NB4 (cell line): ENCODE measurements around the gene ELAPOR1.

Experiments used
- DNase-seq: peaks from one replicate; pipeline ENCODE4 v3.0.0; 2010; ENCODE audit warnings: low read depth
- H3K4me3 ChIP-seq: one replicate; pipeline ENCODE4 v1.5.1; 2011; ENCODE audit warnings: mild to moderate bottlenecking, low read depth, low read length, moderate library complexity
- MYC ChIP-seq: IDR thresholded peaks from 2 replicates; pipeline ENCODE4 v1.6.1; 2011; ENCODE audit warnings: low read depth, low read length
- POLR2A ChIP-seq: IDR thresholded peaks from 2 replicates; pipeline ENCODE4 v1.6.1; 2011; ENCODE audit warnings: mild to moderate bottlenecking; ENCODE audit not compliant: insufficient read length; ENCODE audit errors: extremely low read depth
- TF ChIP-seq, protein P1 (sequence below): IDR thresholded peaks from 2 replicates; pipeline ENCODE4 v1.6.1; 2011; ENCODE audit warnings: low read depth, low read length
- TF ChIP-seq, protein P2 (sequence below): IDR thresholded peaks from one replicate; pipeline ENCODE4 v1.5.1; 2012; ENCODE audit warnings: low read depth, low read length

Gene ELAPOR1

DNA sequence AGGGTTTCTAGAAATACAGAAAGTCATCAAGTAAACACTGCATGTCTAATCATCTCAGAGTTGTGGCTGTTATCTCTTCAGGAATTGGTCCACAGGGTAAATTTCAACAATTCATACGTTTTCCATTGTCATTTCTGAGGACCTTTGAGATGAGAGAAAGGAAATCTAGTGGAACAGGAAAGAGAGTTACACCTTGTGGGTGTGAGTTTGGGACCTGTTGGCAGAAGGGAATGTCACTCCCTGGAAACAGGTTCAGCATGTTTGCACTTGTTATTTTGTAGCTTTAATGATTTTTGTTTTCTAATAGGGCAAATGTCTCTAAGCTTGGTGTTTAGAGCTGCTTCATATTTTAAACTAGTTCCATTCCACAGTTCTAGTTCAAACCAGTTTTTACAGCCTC is 17.8 kb upstream of the ELAPOR1 start:
- no peak for TF ChIP-seq MYC
- no peak for TF ChIP-seq POLR2A
- TF ChIP-seq, protein P1, sequence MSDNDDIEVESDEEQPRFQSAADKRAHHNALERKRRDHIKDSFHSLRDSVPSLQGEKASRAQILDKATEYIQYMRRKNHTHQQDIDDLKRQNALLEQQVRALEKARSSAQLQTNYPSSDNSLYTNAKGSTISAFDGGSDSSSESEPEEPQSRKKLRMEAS: no peak
- TF ChIP-seq, protein P2, sequence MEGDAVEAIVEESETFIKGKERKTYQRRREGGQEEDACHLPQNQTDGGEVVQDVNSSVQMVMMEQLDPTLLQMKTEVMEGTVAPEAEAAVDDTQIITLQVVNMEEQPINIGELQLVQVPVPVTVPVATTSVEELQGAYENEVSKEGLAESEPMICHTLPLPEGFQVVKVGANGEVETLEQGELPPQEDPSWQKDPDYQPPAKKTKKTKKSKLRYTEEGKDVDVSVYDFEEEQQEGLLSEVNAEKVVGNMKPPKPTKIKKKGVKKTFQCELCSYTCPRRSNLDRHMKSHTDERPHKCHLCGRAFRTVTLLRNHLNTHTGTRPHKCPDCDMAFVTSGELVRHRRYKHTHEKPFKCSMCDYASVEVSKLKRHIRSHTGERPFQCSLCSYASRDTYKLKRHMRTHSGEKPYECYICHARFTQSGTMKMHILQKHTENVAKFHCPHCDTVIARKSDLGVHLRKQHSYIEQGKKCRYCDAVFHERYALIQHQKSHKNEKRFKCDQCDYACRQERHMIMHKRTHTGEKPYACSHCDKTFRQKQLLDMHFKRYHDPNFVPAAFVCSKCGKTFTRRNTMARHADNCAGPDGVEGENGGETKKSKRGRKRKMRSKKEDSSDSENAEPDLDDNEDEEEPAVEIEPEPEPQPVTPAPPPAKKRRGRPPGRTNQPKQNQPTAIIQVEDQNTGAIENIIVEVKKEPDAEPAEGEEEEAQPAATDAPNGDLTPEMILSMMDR: no peak
- no peak overlapping the region for H3K4me3 ChIP-seq
- DNase-seq: no peak

DNA sequence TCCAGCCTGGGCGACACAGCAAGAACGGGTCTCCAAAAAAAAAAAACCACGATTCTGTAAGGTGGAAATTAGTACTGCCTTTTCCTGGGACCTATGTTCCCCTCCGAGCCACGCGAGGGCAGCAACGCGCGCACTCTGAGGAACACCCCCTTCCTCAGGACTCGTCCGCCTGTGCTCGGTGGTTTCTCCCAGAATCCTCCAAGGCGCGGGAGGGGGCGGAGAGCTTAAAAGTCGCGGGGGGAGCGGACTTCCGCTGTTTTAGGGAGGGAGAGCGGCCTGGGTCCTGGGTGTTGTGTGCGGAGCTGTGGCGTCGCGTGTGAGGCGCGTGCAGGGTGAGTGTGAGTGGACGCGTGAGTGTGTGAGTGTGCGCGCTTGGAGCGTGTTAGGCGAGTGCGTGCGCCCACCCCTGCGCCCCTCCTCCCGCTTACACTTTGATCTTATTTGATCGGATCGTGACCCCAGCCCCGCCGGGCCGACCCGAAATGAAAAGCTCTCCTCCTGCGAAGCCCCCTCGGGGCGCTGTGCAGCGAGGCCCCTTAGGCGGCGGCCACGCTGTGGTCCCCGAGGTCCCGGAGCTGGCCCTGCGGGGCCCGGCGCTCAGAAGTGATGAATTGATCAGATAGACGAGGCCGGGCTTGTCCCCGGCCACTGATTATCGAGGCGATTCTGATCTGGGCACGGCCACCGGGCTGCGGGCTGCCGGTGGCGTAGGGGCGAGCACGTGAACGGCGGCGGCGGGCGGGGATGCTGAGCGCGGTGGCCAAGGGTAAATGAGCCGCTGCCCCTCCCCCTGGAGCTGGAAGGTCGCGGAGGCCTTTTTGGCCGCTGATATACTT is 13.8 kb upstream of the ELAPOR1 start:
- TF ChIP-seq, protein P1: peak; percentile 88
- TF ChIP-seq, protein P2: peak; percentile 83
- TF ChIP-seq POLR2A: peak; percentile 99
- TF ChIP-seq MYC: peak; percentile 95
- H3K4me3 ChIP-seq: peak overlapping the region; percentile 88
- DNase-seq: peak; percentile 98

DNA sequence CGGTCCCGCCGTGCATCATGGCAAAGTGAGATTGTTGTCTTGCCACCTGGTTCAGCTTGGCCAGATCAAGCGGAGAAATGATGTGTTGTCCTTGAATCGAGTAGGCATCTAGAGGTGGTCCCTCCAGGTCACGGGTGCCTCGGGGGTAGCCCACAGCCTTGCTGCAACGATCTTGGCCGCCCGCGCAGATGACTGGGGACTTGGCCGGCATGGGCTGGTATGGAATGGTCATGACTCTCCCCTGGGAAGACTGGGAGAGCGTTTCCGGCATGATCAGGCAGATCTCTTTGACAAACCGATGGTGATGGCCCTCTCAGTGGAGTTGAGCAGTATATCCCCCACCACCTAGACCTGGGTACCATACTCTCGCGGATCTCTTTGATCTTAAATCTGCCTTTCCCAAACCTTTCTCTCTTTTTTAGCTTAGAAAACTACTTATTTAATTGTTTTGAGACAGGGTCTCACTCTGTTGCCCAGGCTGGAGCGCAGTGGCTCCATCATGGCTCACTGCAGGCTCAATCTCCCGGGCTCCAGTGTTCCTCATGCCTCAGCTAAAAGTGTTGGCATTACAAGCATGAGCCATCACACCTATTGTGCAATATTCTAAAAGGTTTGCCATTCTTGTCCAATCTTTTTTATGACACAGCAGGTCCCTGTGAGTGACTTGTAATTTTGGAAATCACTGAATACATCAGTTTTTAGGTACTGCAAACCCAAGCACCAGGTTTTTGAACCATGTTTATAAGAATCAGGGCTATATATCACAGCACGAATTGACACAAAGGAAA is 9.4 kb upstream of the ELAPOR1 start:
- no peak overlapping the region for H3K4me3 ChIP-seq
- TF ChIP-seq, protein P1: no peak
- no peak for TF ChIP-seq POLR2A
- DNase-seq: peak; percentile 59

DNA sequence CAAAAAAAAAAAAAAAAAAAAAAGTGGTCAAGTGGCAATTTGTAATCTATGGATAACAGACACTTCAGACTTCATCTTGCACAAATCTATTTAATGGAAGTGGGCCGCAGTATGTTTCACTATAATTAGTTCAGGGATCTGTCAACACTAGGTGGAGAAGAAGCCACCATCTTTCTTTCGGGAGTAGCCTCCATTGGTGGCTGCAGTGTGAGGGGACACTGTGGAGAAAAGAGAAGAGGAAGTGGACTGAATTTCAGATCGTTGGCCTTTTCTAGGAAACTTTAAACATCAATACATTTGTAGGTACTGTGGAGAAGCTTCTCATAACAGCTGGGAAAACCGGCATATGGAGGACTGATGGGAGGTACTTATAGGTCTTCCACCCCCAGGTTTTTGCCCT is 8.0 kb upstream of the ELAPOR1 start:
- peak; percentile 35 for DNase-seq
- TF ChIP-seq, protein P1: no peak
- TF ChIP-seq MYC (no peak), POLR2A (no peak)
- TF ChIP-seq, protein P2: no peak

DNA sequence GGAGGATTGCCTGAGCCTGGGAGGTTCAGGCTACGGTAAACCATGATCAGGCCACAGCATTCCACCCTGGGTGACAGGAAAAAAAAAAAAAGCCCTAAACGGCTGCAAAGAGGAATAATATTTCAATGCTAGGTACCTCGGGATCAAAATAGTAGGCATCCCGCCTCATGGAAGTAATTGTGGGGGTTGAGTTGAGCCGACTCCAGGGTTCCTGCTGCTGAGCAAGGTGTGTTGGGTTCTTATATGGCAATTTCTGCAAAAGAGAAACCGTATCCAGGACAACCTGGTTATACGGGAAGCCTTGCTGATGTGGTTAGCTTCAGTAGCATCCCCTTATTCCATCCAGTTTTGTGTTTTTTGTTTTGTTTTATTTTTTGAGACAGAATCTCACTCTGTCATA is 6.1 kb upstream of the ELAPOR1 start:
- TF ChIP-seq POLR2A (no peak), MYC (no peak)
- TF ChIP-seq, protein P1: no peak
- TF ChIP-seq, protein P2: no peak
- H3K4me3 ChIP-seq: no peak overlapping the region
- DNase-seq: no peak

More for the DNA sequence above, 8.0 kb upstream of the ELAPOR1 start:
- H3K4me3 ChIP-seq: no peak overlapping the region

DNA sequence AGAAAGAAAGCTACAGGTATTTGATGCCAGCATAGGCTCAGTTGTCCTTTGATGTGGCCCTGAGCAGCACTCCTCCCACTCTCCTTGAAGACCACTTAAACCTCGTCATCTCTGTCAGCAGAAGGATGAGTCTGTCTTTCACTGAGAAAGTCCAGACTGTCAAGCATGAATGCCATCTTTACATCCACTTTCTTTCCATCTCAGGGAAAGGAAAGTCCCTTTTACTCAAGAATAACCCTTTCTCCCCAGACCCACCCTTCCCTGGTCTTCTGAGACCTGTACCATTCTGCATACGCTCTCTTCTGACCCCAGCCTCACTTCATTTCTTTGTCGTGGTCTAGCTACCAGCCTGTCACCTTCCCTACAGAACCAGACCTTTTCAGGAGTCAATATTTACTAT is 4.0 kb upstream of the ELAPOR1 start:
- no peak overlapping the region for H3K4me3 ChIP-seq
- no peak for DNase-seq
- TF ChIP-seq POLR2A (no peak), MYC (no peak)
- TF ChIP-seq, protein P1: no peak
- TF ChIP-seq, protein P2: no peak
